Measurements from ENCODE around the gene DAZAP1.

DAZAP1 gene

GRCh38 chr19:1460033-1460995 lies 52.9 kb downstream of the DAZAP1 start:
- Histone ChIP-seq H3K4me3 (no peak overlapping the region), H3K27ac (no peak overlapping the region)
- TF ChIP-seq CTCF (IDR thresholded peaks at IDR 0.05): no peak
- DNase-seq (ENCODE audit: low spot score): no peak

DNA sequence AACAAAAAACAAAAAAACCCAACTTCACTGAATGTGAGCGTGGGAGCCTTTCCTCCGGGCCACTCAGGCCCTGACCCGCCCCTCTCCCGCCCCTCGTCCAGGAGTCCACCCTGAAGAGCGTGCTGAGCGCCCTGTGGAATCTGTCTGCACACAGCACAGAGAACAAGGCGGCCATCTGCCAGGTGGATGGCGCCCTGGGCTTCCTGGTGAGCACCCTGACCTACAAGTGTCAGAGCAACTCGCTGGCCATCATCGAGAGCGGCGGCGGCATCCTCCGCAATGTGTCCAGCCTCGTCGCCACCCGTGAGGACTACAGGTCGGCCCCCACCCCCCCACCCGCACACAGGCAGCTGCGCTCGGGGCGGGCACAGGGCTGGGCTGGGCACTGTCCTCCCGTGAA lies 54.5 kb downstream of the DAZAP1 start:
- H3K4me3 ChIP-seq: no peak overlapping the region
- no peak overlapping the region for H3K27ac ChIP-seq
- TF ChIP-seq CTCF (IDR thresholded peaks at IDR 0.05): no peak
- DNase-seq (ENCODE audit: low spot score): no peak

DNA sequence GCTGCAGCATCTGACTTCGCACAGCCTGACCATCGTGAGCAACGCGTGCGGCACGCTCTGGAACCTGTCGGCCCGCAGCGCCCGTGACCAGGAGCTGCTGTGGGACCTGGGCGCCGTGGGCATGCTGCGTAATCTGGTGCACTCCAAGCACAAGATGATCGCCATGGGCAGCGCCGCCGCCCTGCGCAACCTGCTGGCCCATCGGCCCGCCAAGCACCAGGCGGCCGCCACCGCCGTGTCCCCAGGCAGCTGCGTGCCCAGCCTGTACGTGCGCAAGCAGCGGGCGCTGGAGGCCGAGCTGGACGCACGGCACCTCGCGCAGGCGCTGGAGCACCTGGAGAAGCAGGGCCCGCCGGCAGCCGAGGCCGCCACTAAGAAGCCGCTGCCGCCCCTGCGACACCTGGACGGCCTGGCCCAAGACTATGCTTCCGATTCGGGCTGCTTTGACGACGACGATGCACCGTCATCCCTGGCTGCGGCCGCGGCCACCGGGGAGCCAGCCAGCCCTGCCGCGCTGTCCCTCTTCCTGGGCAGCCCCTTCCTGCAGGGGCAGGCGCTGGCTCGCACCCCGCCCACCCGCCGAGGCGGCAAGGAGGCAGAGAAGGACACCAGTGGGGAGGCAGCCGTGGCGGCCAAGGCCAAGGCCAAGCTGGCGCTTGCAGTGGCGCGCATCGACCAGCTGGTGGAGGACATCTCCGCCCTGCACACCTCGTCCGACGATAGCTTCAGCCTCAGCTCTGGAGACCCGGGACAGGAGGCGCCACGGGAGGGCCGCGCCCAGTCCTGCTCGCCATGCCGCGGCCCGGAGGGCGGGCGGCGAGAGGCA lies 58.0 kb downstream of the DAZAP1 start:
- no peak overlapping the region for H3K27ac ChIP-seq
- DNase-seq (ENCODE audit: low spot score): no peak
- H3K4me3 ChIP-seq: no peak overlapping the region
- peak; percentile 23 for TF ChIP-seq CTCF (IDR thresholded peaks at IDR 0.05)

DNA sequence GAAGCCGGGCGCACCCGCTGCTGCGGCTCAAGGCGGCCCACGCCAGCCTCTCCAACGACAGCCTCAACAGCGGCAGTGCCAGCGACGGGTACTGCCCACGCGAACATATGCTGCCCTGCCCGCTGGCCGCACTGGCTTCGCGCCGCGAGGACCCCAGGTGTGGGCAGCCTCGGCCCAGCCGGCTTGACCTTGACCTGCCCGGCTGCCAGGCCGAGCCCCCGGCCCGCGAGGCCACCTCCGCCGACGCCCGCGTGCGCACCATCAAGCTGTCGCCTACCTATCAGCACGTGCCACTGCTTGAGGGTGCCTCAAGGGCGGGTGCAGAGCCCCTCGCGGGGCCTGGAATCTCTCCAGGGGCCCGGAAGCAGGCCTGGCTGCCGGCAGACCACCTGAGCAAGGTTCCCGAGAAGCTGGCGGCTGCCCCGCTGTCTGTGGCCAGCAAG lies 58.7 kb downstream of the DAZAP1 start:
- no peak overlapping the region for H3K4me3 ChIP-seq
- TF ChIP-seq CTCF (IDR thresholded peaks at IDR 0.05): peak; percentile 14
- no peak overlapping the region for H3K27ac ChIP-seq
- no peak for DNase-seq (ENCODE audit: low spot score)

DNA sequence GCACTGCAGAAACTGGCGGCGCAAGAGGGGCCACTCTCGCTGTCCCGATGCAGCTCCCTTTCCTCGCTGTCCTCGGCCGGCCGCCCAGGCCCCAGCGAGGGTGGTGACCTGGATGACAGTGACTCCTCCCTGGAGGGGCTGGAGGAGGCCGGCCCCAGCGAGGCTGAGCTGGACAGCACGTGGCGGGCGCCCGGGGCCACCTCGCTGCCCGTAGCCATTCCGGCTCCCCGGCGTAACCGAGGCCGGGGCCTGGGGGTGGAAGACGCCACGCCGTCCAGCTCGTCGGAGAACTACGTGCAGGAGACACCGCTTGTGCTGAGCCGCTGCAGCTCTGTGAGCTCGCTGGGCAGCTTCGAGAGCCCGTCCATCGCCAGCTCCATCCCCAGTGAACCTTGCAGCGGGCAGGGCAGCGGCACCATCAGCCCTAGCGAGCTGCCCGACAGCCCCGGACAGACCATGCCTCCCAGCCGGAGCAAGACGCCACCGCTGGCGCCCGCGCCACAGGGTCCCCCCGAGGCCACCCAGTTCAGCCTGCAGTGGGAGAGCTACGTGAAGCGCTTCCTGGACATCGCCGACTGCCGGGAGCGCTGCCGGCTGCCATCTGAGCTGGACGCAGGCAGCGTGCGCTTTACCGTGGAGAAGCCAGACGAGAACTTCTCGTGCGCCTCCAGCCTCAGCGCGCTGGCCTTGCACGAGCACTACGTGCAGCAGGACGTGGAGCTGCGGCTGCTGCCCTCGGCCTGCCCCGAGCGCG lies 59.3 kb downstream of the DAZAP1 start:
- no peak for TF ChIP-seq CTCF (IDR thresholded peaks at IDR 0.05)
- Histone ChIP-seq H3K27ac (no peak overlapping the region), H3K4me3 (peak overlapping the region; percentile 69)
- no peak for DNase-seq (ENCODE audit: low spot score)

DNA sequence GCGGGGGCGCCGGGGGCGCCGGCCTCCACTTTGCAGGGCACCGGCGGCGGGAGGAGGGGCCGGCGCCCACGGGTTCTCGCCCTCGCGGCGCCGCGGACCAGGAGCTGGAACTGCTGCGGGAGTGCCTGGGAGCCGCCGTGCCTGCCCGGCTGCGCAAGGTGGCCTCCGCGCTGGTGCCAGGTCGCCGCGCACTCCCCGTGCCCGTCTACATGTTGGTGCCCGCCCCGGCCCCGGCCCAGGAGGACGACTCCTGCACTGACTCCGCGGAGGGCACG lies 59.8 kb downstream of the DAZAP1 start:
- DNase-seq (ENCODE audit: low spot score): no peak
- no peak for TF ChIP-seq CTCF (IDR thresholded peaks at IDR 0.05)
- Histone ChIP-seq H3K27ac (no peak overlapping the region), H3K4me3 (peak overlapping the region; percentile 69)

Measured in coronary artery (tissue), 2 donors.